GM21576 (cell line): ENCODE measurements around the gene WDR53.
"Not testable (repeated sequence)": the region's sequence is repeated elsewhere in the genome, so short reads cannot be mapped to it uniquely, and the experiment has no call there.

Experiments used
- ATAC-seq: cut with Tn5 transposase; IDR thresholded peaks from one replicate; pipeline ENCODE4 v1.9.1; 2021; ENCODE audit warnings: mild to moderate bottlenecking, moderate library complexity; ENCODE audit not compliant: unreplicated experiment

Gene WDR53

GRCh38 chr3:196559826-196560225, 8.5 kb downstream of the WDR53 start:
- ATAC-seq: no peak

- ATAC-seq: no peak
Measured at GRCh38 chr3:196558476-196558875, 9.9 kb downstream of the WDR53 start.

GRCh38 chr3:196557236-196557635, 11.1 kb downstream of the WDR53 start:
- ATAC-seq: no peak

- no peak for ATAC-seq
Measured at GRCh38 chr3:196555295-196555694, 13.1 kb downstream of the WDR53 start.

GRCh38 chr3:196554205-196554604, 14.1 kb downstream of the WDR53 start:
- ATAC-seq: no peak

- no peak for ATAC-seq
Measured at GRCh38 chr3:196553551-196553950, 14.8 kb downstream of the WDR53 start.

- no peak for ATAC-seq
Measured at GRCh38 chr3:196552253-196552652, 16.1 kb downstream of the WDR53 start.

GRCh38 chr3:196550172-196550571, 18.2 kb downstream of the WDR53 start:
- not testable (repeated sequence) for ATAC-seq

GRCh38 chr3:196549312-196549711, 19.0 kb downstream of the WDR53 start:
- not testable (repeated sequence) for ATAC-seq

GRCh38 chr3:196547067-196547466, 21.3 kb downstream of the WDR53 start:
- ATAC-seq: no peak

GRCh38 chr3:196546537-196546936, 21.8 kb downstream of the WDR53 start:
- no peak for ATAC-seq

- ATAC-seq: no peak
Measured at GRCh38 chr3:196544491-196544992, 23.8 kb downstream of the WDR53 start.

- ATAC-seq: no peak
Measured at GRCh38 chr3:196541684-196542445, 26.5 kb downstream of the WDR53 start.

- no peak for ATAC-seq
Measured at GRCh38 chr3:196537319-196537984, 30.9 kb downstream of the WDR53 start.

GRCh38 chr3:196533260-196533681, 35.1 kb downstream of the WDR53 start:
- ATAC-seq: no peak

GRCh38 chr3:196531418-196531817, 36.9 kb downstream of the WDR53 start:
- no peak for ATAC-seq

- ATAC-seq: peak; percentile 80
Measured at GRCh38 chr3:196528639-196529233, 39.6 kb downstream of the WDR53 start.

- no peak for ATAC-seq
Measured at GRCh38 chr3:196525141-196525540, 43.2 kb downstream of the WDR53 start.

GRCh38 chr3:196524527-196524926, 43.8 kb downstream of the WDR53 start:
- no peak for ATAC-seq

GRCh38 chr3:196523841-196524240, 44.5 kb downstream of the WDR53 start:
- no peak for ATAC-seq

GRCh38 chr3:196521291-196521690, 47.1 kb downstream of the WDR53 start:
- not testable (repeated sequence) for ATAC-seq

- no peak for ATAC-seq
Measured at GRCh38 chr3:196519718-196520082, 48.7 kb downstream of the WDR53 start.
